OCI-LY1 (cell line): ENCODE results near the gene ZMIZ1.

ENCODE experiments used
- H2AFZ ChIP-seq: fragments of 200-600 bp; sonication (generic), shearing (Covaris generic); 2 replicates; pipeline ENCODE4 v1.6.0; 2014; ENCODE audit warnings: antibody characterized with exemption, mild to moderate bottlenecking, low read length
- H3F3A ChIP-seq: fragments of 200-600 bp; sonication (generic), shearing (Covaris generic); 2 replicates; pipeline ENCODE4 v1.6.0; 2014; ENCODE audit warnings: mild to moderate bottlenecking, antibody characterized with exemption, low read length, moderate library complexity; ENCODE audit not compliant: insufficient read depth
- H3K27ac ChIP-seq: fragments of 200-600 bp; sonication (generic); 2 replicates; pipeline ENCODE4 v1.5.1; 2014; ENCODE audit warnings: low read length, mixed run types, mild to moderate bottlenecking, low read depth; ENCODE audit not compliant: poor library complexity, severe bottlenecking
- H3K27me3 ChIP-seq: fragments of 200-600 bp; sonication (generic); 2 replicates; pipeline ENCODE4 v1.6.0; 2014; ENCODE audit warnings: antibody characterized with exemption, mild to moderate bottlenecking, low read length, moderate library complexity; ENCODE audit not compliant: insufficient read depth
- H3K36me3 ChIP-seq: fragments of 200-600 bp; sonication (generic); 2 replicates; pipeline ENCODE4 v1.6.1; 2014; ENCODE audit warnings: mild to moderate bottlenecking, antibody characterized with exemption, low read length, moderate library complexity, mixed read lengths; ENCODE audit not compliant: insufficient read depth
- H3K4me1 ChIP-seq: fragments of 200-600 bp; sonication (generic); 2 replicates; pipeline ENCODE4 v1.5.1; 2014; ENCODE audit warnings: mild to moderate bottlenecking, low read length, moderate library complexity; ENCODE audit not compliant: insufficient read depth, severe bottlenecking
- H3K4me2 ChIP-seq: fragments of 200-600 bp; sonication (generic), shearing (Covaris generic); 2 replicates; pipeline ENCODE4 v1.6.1; 2014; ENCODE audit warnings: low read length
- H3K4me3 ChIP-seq: fragments of 200-600 bp; sonication (generic); 2 replicates; pipeline ENCODE4 v1.5.1; 2014; ENCODE audit warnings: low read length, low read depth, mild to moderate bottlenecking, mixed read lengths; ENCODE audit not compliant: poor library complexity, severe bottlenecking
- H3K79me2 ChIP-seq: fragments of 200-600 bp; shearing (Covaris generic); 2 replicates; pipeline ENCODE4 v1.6.1; 2016; ENCODE audit warnings: mixed run types, low read length, mixed read lengths; ENCODE audit not compliant: insufficient read depth
- H3K9ac ChIP-seq: fragments of 200-600 bp; sonication (generic), shearing (Covaris generic); 2 replicates; pipeline ENCODE4 v1.6.1; 2014; ENCODE audit warnings: mild to moderate bottlenecking, low read length, mixed read lengths
- H3K9me2 ChIP-seq: fragments of 200-600 bp; sonication (generic), shearing (Covaris generic); 2 replicates; pipeline ENCODE4 v1.6.1; 2014; ENCODE audit warnings: low read depth, mild to moderate bottlenecking, low read length, mixed read lengths
- H3K9me3 ChIP-seq: fragments of 200-600 bp; shearing (Covaris generic); 2 replicates; pipeline ENCODE4 v1.6.1; 2014; ENCODE audit warnings: low read length, mixed read lengths
- H4K20me1 ChIP-seq: fragments of 200-600 bp; sonication (generic), shearing (Covaris generic); 2 replicates; pipeline ENCODE4 v1.6.0; 2016; ENCODE audit warnings: mild to moderate bottlenecking, low read length; ENCODE audit not compliant: insufficient read depth
- CTCF ChIP-seq: fragments of 200-600 bp; sonication (generic), shearing (Covaris generic); IDR thresholded peaks from 2 replicates; pipeline ENCODE4 v1.5.1; 2017; ENCODE audit warnings: mild to moderate bottlenecking, antibody characterized with exemption, low read length, moderate library complexity, mixed read lengths
- EZH2 ChIP-seq: fragments of 200-600 bp; sonication (generic), shearing (Covaris generic); IDR thresholded peaks from 2 replicates; pipeline ENCODE4 v1.8.0; 2017; ENCODE audit warnings: borderline replicate concordance, mixed run types, mild to moderate bottlenecking, antibody characterized with exemption, low read length, moderate library complexity, mixed read lengths

ZMIZ1 gene

GRCh38 chr10:79352035-79352877 is 283.5 kb downstream of the ZMIZ1 start:
- H3K79me2 ChIP-seq: peaks cover 11% of the 10 kb centered on the region
- no peaks in the 10 kb centered on the region for H3F3A ChIP-seq
- H4K20me1 ChIP-seq: no peaks in the 10 kb centered on the region
- H3K9me3 ChIP-seq: no peaks in the 10 kb centered on the region
- no peaks in the 10 kb centered on the region for H3K9me2 ChIP-seq
- no peaks in the 10 kb centered on the region for H3K27me3 ChIP-seq
- no peak overlapping the region for H3K27ac ChIP-seq
- H3K9ac ChIP-seq: no peak overlapping the region
- no peak overlapping the region for H3K4me2 ChIP-seq
- TF ChIP-seq CTCF (no peak), EZH2 (no peak)
- peaks cover 90% of the 10 kb centered on the region for H3K36me3 ChIP-seq
- no peak overlapping the region for H2AFZ ChIP-seq
- H3K4me1 ChIP-seq: peaks cover 17% of the 10 kb centered on the region
- no peak overlapping the region for H3K4me3 ChIP-seq

- no peaks in the 10 kb centered on the region for H3K9me2 ChIP-seq
- H4K20me1 ChIP-seq: no peaks in the 10 kb centered on the region
- H3K36me3 ChIP-seq: peaks cover 92% of the 10 kb centered on the region
Observed at GRCh38 chr10:79353000-79353406, 284.2 kb downstream of the ZMIZ1 start.

GRCh38 chr10:79353726-79354125 is 285.0 kb downstream of the ZMIZ1 start:
- Histone ChIP-seq H3K4me1 (peaks cover 10% of the 10 kb centered on the region), H3K36me3 (peaks cover 86% of the 10 kb centered on the region), H3K4me3 (no peak overlapping the region), H3K4me2 (no peak overlapping the region), H3K27me3 (no peaks in the 10 kb centered on the region), H4K20me1 (no peaks in the 10 kb centered on the region), H3K9me3 (no peaks in the 10 kb centered on the region), H3K9me2 (no peaks in the 10 kb centered on the region), H2AFZ (no peak overlapping the region), H3K27ac (no peak overlapping the region), H3F3A (no peaks in the 10 kb centered on the region), H3K79me2 (peaks cover 1% of the 10 kb centered on the region), H3K9ac (no peak overlapping the region)
- no peak for TF ChIP-seq CTCF
- no peak for TF ChIP-seq EZH2

More at GRCh38 chr10:79353000-79353406, 284.2 kb downstream of the ZMIZ1 start:
- no peak overlapping the region for H3K9ac ChIP-seq
- H3K4me3 ChIP-seq: no peak overlapping the region
- H3K4me1 ChIP-seq: peaks cover 17% of the 10 kb centered on the region
- H3K27me3 ChIP-seq: no peaks in the 10 kb centered on the region
- H2AFZ ChIP-seq: no peak overlapping the region
- H3K27ac ChIP-seq: no peak overlapping the region
- H3K79me2 ChIP-seq: peaks cover 8% of the 10 kb centered on the region
- H3K9me3 ChIP-seq: no peaks in the 10 kb centered on the region
- no peaks in the 10 kb centered on the region for H3F3A ChIP-seq
- TF ChIP-seq EZH2: no peak
- TF ChIP-seq CTCF: no peak
- no peak overlapping the region for H3K4me2 ChIP-seq
